SK-N-SH (cell line): ENCODE results near the gene SIAH1. TPM values are rescaled to one million over a fixed set of nuclear protein-coding genes. Genes with fewer than 3 reads are reported as not detected.

Experiments
- CTCF ChIA-PET: fragments of 300-600, 350-600 bp; formaldehyde crosslinking; extraction: SDS; loops from one replicate; lab custom pipeline; 2021; lab: Yijun Ruan, JAX
- POLR2A ChIA-PET: fragments of 350-600 bp; sonication (Branson Sonifier 250); formaldehyde crosslinking; extraction: SDS; loops from one replicate; lab custom pipeline; 2020; ENCODE audit warnings: antibody characterized with exemption, inconsistent platforms; lab: Yijun Ruan, JAX
- DNase-seq: peaks from one replicate; pipeline ENCODE4 v3.0.0; 2012
- H2AFZ ChIP-seq: fragments of 200-600 bp; sonication (generic); 2 replicates; pipeline ENCODE4 v1.8.1; 2016; ENCODE audit warnings: antibody characterized with exemption, mild to moderate bottlenecking, low read depth
- H3F3A ChIP-seq: fragments of 200-600 bp; sonication (generic); replicated peaks from 2 replicates; pipeline ENCODE3; 2016; ENCODE audit warnings: antibody characterized with exemption, mild to moderate bottlenecking; ENCODE audit not compliant: insufficient read depth
- H3K27ac ChIP-seq, 2 experiments: fragments of 200-500 bp in 1 of 2; fragments of 200-600 bp in 1 of 2; sonication (Bioruptor generic) in 1 of 2; sonication (generic), shearing (Covaris generic) in 1 of 2; 2 replicates each; pipeline versions ENCODE4 v1.5.1 to v1.6.1; 2014 to 2016; ENCODE audit warnings: low read depth in 2 of 2, inconsistent platforms in 1 of 2, low read length in 1 of 2, mild to moderate bottlenecking in 1 of 2, mixed read lengths in 1 of 2
- H3K27me3 ChIP-seq: fragments of 200-600 bp; sonication (generic), shearing (Covaris generic); 2 replicates; pipeline ENCODE4 v1.6.1; 2016; ENCODE audit warnings: mixed run types; ENCODE audit not compliant: insufficient read depth
- H3K36me3 ChIP-seq, 2 experiments: fragments of 200-500 bp in 1 of 2; fragments of 200-600 bp in 1 of 2; sonication (Bioruptor generic) in 1 of 2; sonication (generic) in 1 of 2; replicated peaks in 1 of 2; 2 replicates each; pipeline versions ENCODE3 to v1.5.1; 2014 to 2016; ENCODE audit warnings: low read length in 1 of 2, mild to moderate bottlenecking in 1 of 2; ENCODE audit not compliant: insufficient read depth in 2 of 2, control insufficient read depth in 1 of 2
- H3K4me1 ChIP-seq, 2 experiments: fragments of 200-500 bp in 1 of 2; fragments of 200-600 bp in 1 of 2; sonication (Bioruptor generic) in 1 of 2; sonication (generic), shearing (Covaris generic) in 1 of 2; 2 replicates each; pipeline versions ENCODE4 v1.5.1 to v1.6.1; 2014 to 2016; ENCODE audit warnings: low read depth in 1 of 2, low read length in 1 of 2, mixed run types in 1 of 2; ENCODE audit not compliant: insufficient read depth in 2 of 2, control insufficient read depth in 1 of 2
- H3K4me2 ChIP-seq: fragments of 200-600 bp; sonication (generic), shearing (Covaris generic); 2 replicates; pipeline ENCODE4 v1.6.1; 2017; ENCODE audit warnings: mixed run types
- H3K4me3 ChIP-seq, 2 experiments: fragments of 200-500 bp in 1 of 2; fragments of 200-600 bp in 1 of 2; sonication (Bioruptor generic) in 1 of 2; sonication (generic), shearing (Covaris generic) in 1 of 2; 2 replicates each; pipeline versions ENCODE4 v1.5.1 to v1.8.1; 2014 to 2016; ENCODE audit warnings: low read depth in 2 of 2, inconsistent platforms in 1 of 2, low read length in 1 of 2, mild to moderate bottlenecking in 1 of 2, mixed read lengths in 1 of 2, moderate library complexity in 1 of 2
- H3K79me2 ChIP-seq: fragments of 200-600 bp; sonication (generic); 2 replicates; pipeline ENCODE4 v1.8.1; 2017; ENCODE audit warnings: mild to moderate bottlenecking; ENCODE audit not compliant: insufficient read depth
- H3K9ac ChIP-seq: fragments of 200-600 bp; sonication (generic); 2 replicates; pipeline ENCODE4 v1.6.1; 2017; ENCODE audit warnings: mixed run types
- H3K9me2 ChIP-seq: fragments of 200-600 bp; sonication (generic); 2 replicates; pipeline ENCODE4 v1.6.1; 2017; ENCODE audit warnings: mixed run types
- H3K9me3 ChIP-seq: fragments of 200-600 bp; sonication (generic); 2 replicates; pipeline ENCODE4 v1.6.1; 2017; ENCODE audit warnings: mixed run types, mild to moderate bottlenecking, moderate library complexity
- H4K20me1 ChIP-seq: fragments of 200-600 bp; sonication (generic); 2 replicates; pipeline ENCODE4 v1.6.1; 2017; ENCODE audit warnings: mild to moderate bottlenecking, mixed run types; ENCODE audit not compliant: insufficient read depth
- GABPA ChIP-seq: IDR thresholded peaks from 2 replicates; pipeline ENCODE4 v1.4.0; 2012; ENCODE audit warnings: low read depth, mild to moderate bottlenecking
- POLR2AphosphoS5 ChIP-seq: IDR thresholded peaks from 2 replicates; pipeline ENCODE4 v1.6.1; 2012; ENCODE audit warnings: low read depth, low read length
- RAD21 ChIP-seq: IDR thresholded peaks from 2 replicates; pipeline ENCODE4 v1.6.1; 2012; ENCODE audit warnings: mild to moderate bottlenecking, low read length
- REST ChIP-seq: IDR thresholded peaks from 2 replicates; pipeline ENCODE4 v1.6.1; 2012; ENCODE audit warnings: mild to moderate bottlenecking, low read depth, low read length, moderate library complexity
- SMC3 ChIP-seq: IDR thresholded peaks from 2 replicates; pipeline ENCODE4 v1.6.1; 2012; ENCODE audit warnings: low read depth, low read length, improper control_type of control experiment
- WGBS: methylation state at CpG from one replicate; pipeline ENCODE4 v1.1.6; 2017; ENCODE audit warnings: low lambda C conversion rate; 5-methylcytosine and 5-hydroxymethylcytosine counted together
- polyA plus RNA-seq, 3 experiments: library from polyadenylated mRNA; depleted of rRNA; stranded (reverse); fragments of >200 nt; gene quantifications; 2 replicates each; pipeline ENCODE4 v1.2.3, GENCODE V29; 2012

Gene SIAH1
- polyA plus RNA-seq, 1 of the 3 experiments (the other 2 are of a cell fraction), result 15.4 TPM

GRCh38 chr16:48392407-48392806, 7.2 kb upstream of the SIAH1 start:
- Histone ChIP-seq H3K79me2 (no peaks in the 10 kb centered on the region), H3F3A (no peaks in the 10 kb centered on the region), H3K36me3 (no peaks in the 10 kb centered on the region), H3K4me1 (peaks cover 0 to 8% of the 10 kb centered on the region in 2 experiments; a peak in 1 of 4 replicates), H3K9me3 (no peaks in the 10 kb centered on the region), H3K9ac (no peak overlapping the region), H3K4me3 (no peak overlapping the region), H3K9me2 (no peaks in the 10 kb centered on the region), H3K4me2 (no peak overlapping the region), H4K20me1 (no peaks in the 10 kb centered on the region), H3K27ac (no peak overlapping the region), H3K27me3 (no peaks in the 10 kb centered on the region), H2AFZ (no peak overlapping the region)
- DNase-seq, result no peak
- POLR2A ChIA-PET, result no interaction called here
- TF ChIP-seq GABPA (no peak), RAD21 (no peak), POLR2AphosphoS5 (no peak), SMC3 (no peak)
- 84% methylated on average over 5 of the region's 5 CpGs for WGBS
- CTCF ChIA-PET, result no interaction called here

GRCh38 chr16:48386559-48387312, 1.5 kb upstream of the SIAH1 start:
- H3K27me3 ChIP-seq, result no peaks in the 10 kb centered on the region
- H3K4me3 ChIP-seq, result no peak overlapping the region
- ChIA-PET POLR2A (interaction anchor here (0.6 to 3.1 kb wide), 5 partner anchors 21 to 223 kb away, joined by 3 to 21 read pairs (median 3); partner anchors contain the start of gene N4BP1), CTCF (interaction anchor here (1.8 to 2.3 kb wide), 3 partner anchors 8 to 237 kb away, joined by 7 to 14 read pairs (median 8); no protein-coding TSS in a partner anchor)
- peaks cover 9 to 14% of the 10 kb centered on the region in 2 experiments; a peak in 3 of 4 replicates for H3K4me1 ChIP-seq
- no peak overlapping the region for H3K27ac ChIP-seq
- DNase-seq, result no peak
- no peak overlapping the region for H3K4me2 ChIP-seq
- no peaks in the 10 kb centered on the region for H3K9me2 ChIP-seq
- no peak overlapping the region for H2AFZ ChIP-seq
- H4K20me1 ChIP-seq, result peaks cover 26% of the 10 kb centered on the region
- H3F3A ChIP-seq, result peaks cover 6% of the 10 kb centered on the region
- no peak for TF ChIP-seq REST
- no peaks in the 10 kb centered on the region for H3K36me3 ChIP-seq
- 93% methylated on average over 17 of the region's 17 CpGs for WGBS
- H3K79me2 ChIP-seq, result peaks cover 27% of the 10 kb centered on the region
- no peak overlapping the region for H3K9ac ChIP-seq
- no peaks in the 10 kb centered on the region for H3K9me3 ChIP-seq
